Suprapubic skin (tissue), 3 donors: ENCODE measurements around the gene TRIM40.

ENCODE experiments used
- CTCF ChIP-seq, 2 donors: fragments of 200-600 bp in 1 of 2; fragments of 450-650 bp in 1 of 2; sonication (generic) in 1 of 2; IDR thresholded peaks; one replicate each; pipeline ENCODE4 v1.5.1; 2016 to 2019; ENCODE audit warnings: antibody characterized with exemption in 2 of 2, mild to moderate bottlenecking in 1 of 2, moderate library complexity in 1 of 2
- POLR2A ChIP-seq, 2 donors: fragments of 450-650 bp; IDR thresholded peaks; one replicate each; pipeline ENCODE4 v1.6.1; 2017; ENCODE audit warnings: antibody characterized with exemption in 2 of 2, mild to moderate bottlenecking in 2 of 2, moderate library complexity in 2 of 2

- TF ChIP-seq POLR2A (IDR thresholded peaks at IDR 0.05) (no peak), CTCF (IDR thresholded peaks at IDR 0.05) (no peak)
These were observed 31.3 kb upstream of the TRIM40 start for GRCh38 chr6:30104661-30105060.
